ENCODE results near the gene ADD3. TPM values are rescaled to one million over a fixed set of nuclear protein-coding genes. Genes with fewer than 3 reads are reported as not detected.

The ADD3 gene
- total RNA-seq, 1 donor: 1,018 TPM

- H3K9me3 ChIP-seq (ENCODE audit: low read depth, low read length): no peaks in the 10 kb centered on the region
- peaks cover 4% of the 10 kb centered on the region for H3K36me3 ChIP-seq (ENCODE audit: insufficient read depth, low read length)
- no peaks in the 10 kb centered on the region for H3K27me3 ChIP-seq (ENCODE audit: insufficient read depth, low read length)
- DNase-seq (ENCODE audit: insufficient read length, low spot score, missing footprints): no peak
- H4K20me1 ChIP-seq (ENCODE audit: insufficient read depth, low read length): peaks cover 46% of the 10 kb centered on the region
- TF ChIP-seq CTCF (IDR thresholded peaks at IDR 0.05; ENCODE audit: extremely low read depth, low read depth, low read length): no peak
- no peak overlapping the region for H2AFZ ChIP-seq (ENCODE audit: low read length)
- no peak overlapping the region for H3K4me3 ChIP-seq (ENCODE audit: insufficient read depth, low read length)
- no peak overlapping the region for H3K27ac ChIP-seq (ENCODE audit: low read depth, low read length)
- H3K4me1 ChIP-seq (ENCODE audit: insufficient read depth, low read length): peaks cover 32% of the 10 kb centered on the region
- H3K4me2 ChIP-seq (ENCODE audit: insufficient read depth, low read length): no peak overlapping the region
- H3K79me2 ChIP-seq (ENCODE audit: insufficient read depth, low read length): peaks cover 88% of the 10 kb centered on the region
These were observed 3.9 kb downstream of the ADD3 start for GRCh38 chr10:110011681-110012080.

- H4K20me1 ChIP-seq (ENCODE audit: insufficient read depth, low read length): peaks cover 49% of the 10 kb centered on the region
- H3K79me2 ChIP-seq (ENCODE audit: insufficient read depth, low read length): peaks cover 98% of the 10 kb centered on the region
- peaks cover 4% of the 10 kb centered on the region for H3K36me3 ChIP-seq (ENCODE audit: insufficient read depth, low read length)
- peaks cover 37% of the 10 kb centered on the region for H3K4me1 ChIP-seq (ENCODE audit: insufficient read depth, low read length)
- H3K4me3 ChIP-seq (ENCODE audit: insufficient read depth, low read length): no peak overlapping the region
- H3K4me2 ChIP-seq (ENCODE audit: insufficient read depth, low read length): peak overlapping the region; percentile 5
- no peak overlapping the region for H3K27ac ChIP-seq (ENCODE audit: low read depth, low read length)
- H2AFZ ChIP-seq (ENCODE audit: low read length): no peak overlapping the region
- no peaks in the 10 kb centered on the region for H3K9me3 ChIP-seq (ENCODE audit: low read depth, low read length)
- peak; percentile 35 for DNase-seq (ENCODE audit: insufficient read length, low spot score, missing footprints)
- no peaks in the 10 kb centered on the region for H3K27me3 ChIP-seq (ENCODE audit: insufficient read depth, low read length)
- TF ChIP-seq CTCF (IDR thresholded peaks at IDR 0.05; ENCODE audit: extremely low read depth, low read depth, low read length): no peak
These were observed 6.0 kb downstream of the ADD3 start for GRCh38 chr10:110013630-110014293.

- H3K27ac ChIP-seq (ENCODE audit: low read depth, low read length): no peak overlapping the region
- peaks cover 19% of the 10 kb centered on the region for H3K4me1 ChIP-seq (ENCODE audit: insufficient read depth, low read length)
- no peak overlapping the region for H3K4me3 ChIP-seq (ENCODE audit: insufficient read depth, low read length)
- peak; percentile 62 for DNase-seq (ENCODE audit: insufficient read length, low spot score, missing footprints)
- H3K4me2 ChIP-seq (ENCODE audit: insufficient read depth, low read length): no peak overlapping the region
- peaks cover 95% of the 10 kb centered on the region for H3K79me2 ChIP-seq (ENCODE audit: insufficient read depth, low read length)
- peak; percentile 35 for TF ChIP-seq CTCF (IDR thresholded peaks at IDR 0.05; ENCODE audit: extremely low read depth, low read depth, low read length)
- no peak overlapping the region for H2AFZ ChIP-seq (ENCODE audit: low read length)
- H4K20me1 ChIP-seq (ENCODE audit: insufficient read depth, low read length): peaks cover 43% of the 10 kb centered on the region
- no peaks in the 10 kb centered on the region for H3K9me3 ChIP-seq (ENCODE audit: low read depth, low read length)
- no peaks in the 10 kb centered on the region for H3K27me3 ChIP-seq (ENCODE audit: insufficient read depth, low read length)
- peaks cover 4% of the 10 kb centered on the region for H3K36me3 ChIP-seq (ENCODE audit: insufficient read depth, low read length)
These were observed 8.3 kb downstream of the ADD3 start for GRCh38 chr10:110016039-110016438.

- Histone ChIP-seq H3K36me3 (ENCODE audit: insufficient read depth, low read length) (peaks cover 4% of the 10 kb centered on the region), H3K9me3 (ENCODE audit: low read depth, low read length) (no peaks in the 10 kb centered on the region), H3K27ac (ENCODE audit: low read depth, low read length) (no peak overlapping the region), H3K4me1 (ENCODE audit: insufficient read depth, low read length) (peaks cover 19% of the 10 kb centered on the region), H3K27me3 (ENCODE audit: insufficient read depth, low read length) (no peaks in the 10 kb centered on the region), H3K79me2 (ENCODE audit: insufficient read depth, low read length) (peaks cover 95% of the 10 kb centered on the region), H3K4me2 (ENCODE audit: insufficient read depth, low read length) (no peak overlapping the region), H3K4me3 (ENCODE audit: insufficient read depth, low read length) (no peak overlapping the region), H2AFZ (ENCODE audit: low read length) (no peak overlapping the region), H4K20me1 (ENCODE audit: insufficient read depth, low read length) (peaks cover 44% of the 10 kb centered on the region)
- no peak for DNase-seq (ENCODE audit: insufficient read length, low spot score, missing footprints)
- TF ChIP-seq CTCF (IDR thresholded peaks at IDR 0.05; ENCODE audit: extremely low read depth, low read depth, low read length): no peak
These were observed 9.3 kb downstream of the ADD3 start for GRCh38 chr10:110017052-110017451.
